GOT3 (cell line): ENCODE measurements around the gene MIPEP.
"Not testable (repeated sequence)": the region's sequence is repeated elsewhere in the genome, so short reads cannot be mapped to it uniquely, and the experiment has no call there.

Experiments used
- DNase-seq: peaks from one replicate; lab custom pipeline; 2025; ENCODE audit warnings: mixed read lengths; lab: John Stamatoyannopoulos, UW

MIPEP gene

DNA sequence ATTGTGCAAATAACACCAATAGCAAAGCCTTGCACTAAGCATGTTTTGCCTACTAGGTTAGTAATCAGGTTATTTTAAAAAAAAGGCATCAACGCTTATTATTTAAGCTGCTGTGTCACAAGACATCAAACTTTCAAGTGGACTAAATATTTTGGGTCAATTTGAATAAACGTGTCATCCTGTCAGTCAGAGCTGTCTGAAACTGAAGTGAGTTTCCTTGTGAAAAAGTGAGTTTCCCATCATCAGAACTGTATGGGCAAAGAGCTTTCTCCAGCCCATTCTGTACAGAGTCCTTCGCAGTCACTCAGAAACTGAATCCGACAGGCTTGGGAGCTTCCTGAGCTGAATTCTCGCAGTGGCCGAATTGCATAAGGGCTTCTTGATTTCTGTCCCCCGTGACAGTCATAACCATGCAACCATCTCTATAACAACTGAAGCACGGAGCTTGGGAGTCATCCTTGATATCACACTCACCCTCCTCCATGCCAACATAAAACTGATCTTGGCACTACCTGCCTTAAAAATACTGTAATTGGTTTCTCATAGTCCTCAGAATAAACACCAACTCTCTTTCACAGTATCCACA lies 139.8 kb downstream of the MIPEP start:
- no peak for DNase-seq

DNA sequence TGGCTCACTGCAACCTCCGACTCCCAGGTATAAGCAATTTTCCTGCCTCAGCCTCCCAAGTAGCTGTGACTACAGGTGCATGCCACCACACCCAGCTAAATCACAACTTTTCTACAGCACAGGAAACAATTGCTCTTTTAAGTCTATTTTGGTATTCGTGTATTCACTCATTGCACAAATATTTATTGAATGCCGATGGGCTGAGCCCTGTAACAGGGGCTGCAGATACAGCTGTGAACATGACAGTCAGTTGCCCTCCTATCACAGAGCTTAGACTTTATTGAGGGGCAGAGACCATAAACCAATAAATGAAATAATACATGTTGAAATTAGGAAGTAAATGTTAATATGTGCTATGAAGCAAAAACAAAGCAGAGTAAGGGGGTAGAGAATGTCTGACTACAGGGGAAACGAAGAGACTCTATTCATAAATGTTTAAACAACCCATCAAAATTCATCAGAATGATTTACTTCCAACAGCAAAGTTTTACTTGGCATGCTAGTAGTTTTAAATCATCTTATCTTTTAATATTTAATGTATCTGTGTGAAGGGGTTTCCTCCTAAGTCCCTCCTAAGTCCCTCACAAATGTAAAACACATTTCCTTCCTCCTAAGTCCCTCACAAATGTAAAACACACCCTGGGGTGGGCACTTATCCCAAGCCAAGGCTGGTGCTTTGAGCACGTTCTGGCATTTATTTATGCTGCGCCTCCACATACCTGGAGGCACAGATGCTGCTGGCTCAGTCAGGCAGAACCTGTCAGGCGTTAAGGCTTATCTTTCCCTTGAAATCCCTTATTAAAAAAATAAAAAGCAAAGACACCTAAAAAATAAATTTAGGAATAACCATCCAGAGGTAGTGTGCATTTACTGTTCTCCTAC lies 140.8 kb downstream of the MIPEP start:
- DNase-seq: no peak

DNA sequence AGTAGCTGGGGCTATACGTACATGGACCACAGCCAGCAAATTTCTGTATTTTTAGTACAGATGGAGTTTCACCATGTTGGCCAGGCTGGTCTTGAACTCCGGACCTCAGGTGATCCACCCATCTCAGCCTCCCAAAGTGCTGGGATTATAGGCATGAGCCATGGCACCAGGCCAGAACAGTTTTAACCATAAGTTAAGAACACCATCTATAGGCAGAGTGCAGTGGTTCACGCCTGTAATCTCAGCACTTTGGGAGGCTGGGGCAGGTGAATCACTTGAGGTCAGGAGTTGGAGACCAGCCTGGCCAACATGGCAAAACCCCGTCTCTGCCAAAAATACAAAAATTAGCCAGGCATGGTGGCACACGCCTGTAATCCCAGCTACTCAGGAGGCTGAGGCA lies 143.1 kb downstream of the MIPEP start:
- not testable (repeated sequence) for DNase-seq

DNA sequence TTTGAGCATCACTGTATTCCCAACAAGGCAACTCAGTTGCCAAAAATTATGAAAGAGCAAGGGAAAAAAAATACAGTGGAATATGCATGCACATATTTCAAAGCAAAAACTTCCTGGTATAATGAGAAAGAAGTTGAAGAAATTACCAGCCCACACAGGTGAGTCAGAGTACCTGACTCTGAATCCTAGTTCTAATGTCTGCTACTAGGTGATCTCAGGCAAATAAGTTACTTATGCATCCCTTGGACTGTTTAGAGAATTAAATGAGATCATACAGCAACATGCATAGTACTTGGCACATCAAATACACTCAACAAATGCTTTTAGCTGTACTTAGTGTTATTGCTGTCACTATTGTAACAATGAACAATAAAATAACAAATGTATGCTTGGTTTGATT lies 144.9 kb downstream of the MIPEP start:
- DNase-seq: no peak

DNA sequence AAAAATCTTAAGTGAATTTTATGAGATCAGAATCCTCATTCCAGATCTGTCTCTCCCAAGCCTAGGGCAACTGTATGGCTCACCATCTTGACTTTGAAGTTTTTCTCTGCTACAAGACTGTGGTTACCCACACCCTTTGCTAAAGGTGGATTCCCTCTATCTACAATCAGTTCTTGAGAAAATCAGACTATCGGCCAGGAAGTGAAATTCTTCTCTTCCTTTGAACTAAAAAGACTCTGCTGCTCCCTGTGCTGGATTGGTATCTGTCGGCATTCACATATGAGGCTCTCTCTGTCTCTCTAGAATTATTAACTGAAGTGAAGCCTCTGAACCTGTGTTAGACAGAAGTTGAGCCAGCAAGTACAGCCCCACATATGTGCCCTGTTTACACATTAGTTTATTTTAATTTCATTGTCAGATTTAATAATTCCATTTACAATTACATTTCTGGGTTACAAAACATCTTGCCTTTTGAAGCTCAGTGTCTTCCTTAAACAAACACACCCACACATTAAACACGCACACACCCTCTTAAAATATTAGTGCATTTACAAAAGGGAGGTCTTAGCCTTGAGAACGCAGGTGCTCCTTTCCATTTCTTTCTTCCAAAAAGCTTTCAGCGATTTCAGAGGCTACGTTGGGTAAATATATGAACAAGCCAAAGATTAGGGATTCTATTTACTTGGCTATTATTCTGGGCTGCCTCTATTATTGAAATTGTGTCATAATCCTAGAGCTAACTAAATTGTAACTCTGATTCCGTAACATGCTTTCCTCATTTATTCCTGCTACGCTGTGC lies 145.7 kb downstream of the MIPEP start:
- DNase-seq: no peak

DNA sequence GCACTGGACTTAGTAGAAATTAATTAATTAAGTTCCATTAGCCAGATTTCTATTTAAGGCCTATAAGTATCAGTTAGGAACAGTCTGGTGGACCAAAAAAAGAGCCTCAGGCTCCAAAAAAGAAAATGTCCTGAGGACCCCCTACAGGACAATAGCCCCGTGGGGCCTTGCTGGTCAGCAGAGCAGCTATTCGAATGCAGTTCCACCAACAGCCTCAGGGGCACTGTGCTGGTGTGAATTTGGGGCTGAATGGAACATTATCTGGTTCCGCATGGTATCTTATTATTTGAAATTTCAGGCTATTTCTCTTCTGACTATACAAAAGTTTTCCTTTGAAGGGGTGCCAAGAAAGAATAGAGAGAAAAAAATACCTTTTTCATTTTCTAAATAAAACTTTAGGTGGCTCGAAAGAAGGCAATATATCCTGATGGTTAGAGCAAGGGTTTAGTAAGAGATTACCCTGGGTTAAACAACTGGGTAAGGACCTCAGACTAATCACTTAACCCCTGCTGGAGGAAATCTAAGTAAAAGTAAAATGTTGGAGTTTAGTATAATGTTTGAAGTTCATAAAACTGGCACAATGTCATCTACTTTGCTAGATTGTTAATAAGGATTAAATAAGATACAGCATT lies 147.2 kb downstream of the MIPEP start:
- DNase-seq: no peak

DNA sequence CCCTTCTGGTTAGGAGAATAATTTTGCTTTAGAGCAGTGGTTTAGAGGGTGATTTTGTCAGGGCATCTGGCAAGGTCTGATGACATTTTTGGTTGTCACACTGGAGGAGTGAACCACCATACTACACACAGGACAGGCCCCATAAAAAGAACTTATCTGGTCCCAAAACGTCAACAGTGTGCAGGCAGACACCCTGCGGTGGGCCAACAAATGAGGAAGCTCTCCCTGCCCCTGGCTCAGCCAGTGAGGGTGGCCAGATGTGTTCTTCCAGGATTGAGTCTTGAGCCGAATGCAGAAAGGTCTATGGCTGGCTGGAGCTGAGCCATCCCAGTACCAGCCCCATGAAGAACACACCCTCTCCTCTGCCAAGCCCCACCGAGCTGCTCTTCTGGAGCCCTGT lies 149.2 kb downstream of the MIPEP start:
- no peak for DNase-seq

DNA sequence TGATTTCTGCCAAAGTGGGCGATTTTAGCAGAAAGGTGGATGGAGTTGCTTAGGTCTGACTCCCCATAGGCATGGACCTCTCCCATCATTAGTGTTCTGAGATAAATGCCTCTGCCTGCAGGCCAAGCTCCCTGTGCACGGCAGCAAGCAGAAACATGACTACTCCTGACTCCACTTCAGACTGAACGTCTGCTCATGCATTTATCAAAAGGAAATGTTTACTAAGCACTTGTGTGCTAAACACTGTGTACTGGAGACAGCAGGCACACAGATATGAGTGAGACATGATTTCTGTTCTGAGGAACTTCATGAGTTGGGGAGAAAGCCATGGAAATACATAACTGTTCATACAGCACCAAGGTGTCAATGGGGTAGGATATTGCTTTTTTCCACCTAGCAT lies 149.6 kb downstream of the MIPEP start:
- no peak for DNase-seq

DNA sequence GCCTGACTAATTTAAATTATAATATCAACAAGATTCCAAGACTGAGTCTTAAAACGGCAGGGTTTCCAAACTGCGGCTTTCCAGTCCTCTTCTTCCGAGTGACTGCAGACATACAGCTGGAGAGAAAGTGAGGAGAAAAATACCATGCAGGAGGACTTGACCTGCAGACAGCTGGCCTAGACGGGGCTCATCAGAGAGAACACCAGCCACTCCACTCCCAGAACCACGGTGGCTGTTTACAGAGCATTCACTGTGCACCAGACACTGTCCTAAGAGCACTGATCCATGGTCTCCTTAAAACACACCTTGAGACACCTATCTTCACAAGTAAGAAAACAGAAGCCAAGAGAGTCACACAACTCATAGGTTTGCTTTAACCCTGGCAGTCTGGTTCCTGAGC lies 152.7 kb downstream of the MIPEP start:
- DNase-seq: no peak

DNA sequence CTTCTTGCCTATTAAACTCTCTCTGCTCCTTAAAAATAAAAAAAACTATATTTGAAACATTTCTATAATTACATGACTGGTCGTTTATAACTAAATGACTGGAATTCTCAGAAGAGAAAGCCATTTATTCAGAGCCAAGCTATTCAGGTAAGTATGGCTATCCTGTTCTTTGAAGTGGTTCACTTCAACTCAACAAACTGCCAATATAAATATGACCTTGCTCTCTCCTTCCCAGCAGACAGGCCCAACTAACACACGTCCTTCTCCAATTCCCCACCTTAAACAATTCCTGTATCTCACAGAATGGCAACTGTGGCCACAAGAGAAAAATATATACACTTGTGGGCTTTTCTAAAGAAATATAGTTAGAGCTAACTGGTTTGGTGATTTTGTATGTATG lies 153.9 kb downstream of the MIPEP start:
- no peak for DNase-seq

DNA sequence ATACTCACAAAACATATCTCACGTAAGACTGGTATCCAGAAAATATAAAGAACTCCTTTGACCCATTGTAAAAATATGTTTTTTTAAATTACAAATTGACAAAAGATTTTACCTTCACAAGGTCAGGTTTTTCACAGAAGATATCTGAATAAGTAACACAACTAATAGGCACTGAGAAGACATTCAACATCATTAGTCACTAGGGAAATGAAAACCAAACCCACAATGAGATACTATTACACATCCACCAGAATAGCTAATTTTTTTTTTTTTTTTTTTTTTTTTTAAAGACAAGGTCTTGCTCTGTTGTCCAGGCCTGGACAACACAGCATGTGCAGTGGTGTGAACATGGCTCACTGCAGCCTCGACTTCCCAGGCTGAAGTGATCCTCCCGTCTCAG lies 157.5 kb downstream of the MIPEP start:
- no peak for DNase-seq

DNA sequence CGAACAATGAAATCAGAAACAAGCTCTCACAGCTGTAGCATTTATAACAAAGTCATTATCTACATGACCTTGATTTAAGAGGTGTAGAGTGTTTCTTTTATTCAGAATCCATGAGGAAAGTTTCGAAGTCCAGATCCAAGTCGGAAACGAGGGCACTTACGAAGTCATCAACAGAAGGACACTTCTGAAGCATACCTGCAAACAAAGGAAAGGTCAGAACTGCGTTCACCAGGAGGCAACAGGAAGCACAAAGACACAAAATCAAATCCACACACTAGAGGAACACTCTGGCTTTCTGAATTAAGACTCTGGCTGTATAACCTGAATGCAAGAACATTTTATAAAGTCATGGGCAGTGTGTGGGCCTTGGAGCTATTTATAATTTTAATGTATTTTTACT lies 158.9 kb downstream of the MIPEP start:
- no peak for DNase-seq

DNA sequence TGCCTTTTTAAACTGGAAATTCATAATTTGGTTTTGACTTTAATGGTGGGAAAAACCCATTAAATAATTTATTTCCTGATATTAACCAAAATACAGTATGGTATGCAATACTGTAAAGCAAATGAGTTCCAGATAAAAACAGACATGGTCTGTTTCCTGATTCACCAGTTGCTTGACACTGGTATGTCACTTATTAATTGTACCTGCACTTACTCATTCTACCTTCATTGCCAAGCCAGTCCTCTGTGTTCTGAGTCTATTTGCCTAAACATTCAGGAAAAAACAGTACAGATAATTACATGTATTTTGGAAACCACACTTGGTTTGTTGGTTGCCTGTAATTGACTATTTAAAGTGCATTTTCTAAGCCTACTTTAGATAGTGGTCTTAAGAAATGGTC lies 159.7 kb downstream of the MIPEP start:
- DNase-seq: no peak

DNA sequence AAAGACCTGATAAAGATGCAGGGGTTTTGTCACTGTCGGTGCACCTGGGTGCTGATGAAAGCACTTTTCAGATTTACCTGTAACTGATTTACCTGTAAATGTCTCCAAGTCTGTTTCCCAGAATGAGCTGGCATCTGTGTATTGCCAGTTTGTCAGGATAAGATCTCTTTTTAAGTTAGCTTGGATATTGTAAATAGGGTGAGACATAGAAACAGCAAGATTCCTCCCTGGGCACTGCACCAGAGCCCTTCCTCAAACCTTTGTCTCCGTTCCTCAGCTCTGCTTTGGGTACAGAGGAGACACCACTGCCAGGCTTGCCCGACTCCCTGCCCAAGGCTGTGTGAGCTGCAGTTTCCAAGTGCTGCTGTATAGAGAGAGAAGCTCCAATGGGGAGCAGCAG lies 160.4 kb downstream of the MIPEP start:
- no peak for DNase-seq

DNA sequence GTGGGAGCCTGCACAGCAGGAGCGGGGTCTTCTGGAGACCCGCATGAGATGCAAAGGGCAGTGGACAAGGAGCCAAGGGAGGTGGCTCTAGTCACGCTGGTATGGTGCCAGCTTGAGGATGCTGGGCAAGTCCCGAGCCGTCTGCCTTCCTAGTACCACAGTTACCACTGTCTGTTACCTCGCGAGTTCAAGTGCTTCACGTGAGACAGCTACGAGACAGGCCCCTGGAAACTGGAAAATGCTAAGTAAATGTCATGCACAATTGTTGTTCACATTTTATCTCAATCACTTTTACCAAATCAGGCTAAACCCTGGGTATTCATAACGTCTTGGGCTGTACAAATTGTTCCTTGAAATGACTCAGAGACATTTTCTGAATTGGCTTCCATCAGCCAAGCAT lies 163.3 kb downstream of the MIPEP start:
- DNase-seq: no peak

DNA sequence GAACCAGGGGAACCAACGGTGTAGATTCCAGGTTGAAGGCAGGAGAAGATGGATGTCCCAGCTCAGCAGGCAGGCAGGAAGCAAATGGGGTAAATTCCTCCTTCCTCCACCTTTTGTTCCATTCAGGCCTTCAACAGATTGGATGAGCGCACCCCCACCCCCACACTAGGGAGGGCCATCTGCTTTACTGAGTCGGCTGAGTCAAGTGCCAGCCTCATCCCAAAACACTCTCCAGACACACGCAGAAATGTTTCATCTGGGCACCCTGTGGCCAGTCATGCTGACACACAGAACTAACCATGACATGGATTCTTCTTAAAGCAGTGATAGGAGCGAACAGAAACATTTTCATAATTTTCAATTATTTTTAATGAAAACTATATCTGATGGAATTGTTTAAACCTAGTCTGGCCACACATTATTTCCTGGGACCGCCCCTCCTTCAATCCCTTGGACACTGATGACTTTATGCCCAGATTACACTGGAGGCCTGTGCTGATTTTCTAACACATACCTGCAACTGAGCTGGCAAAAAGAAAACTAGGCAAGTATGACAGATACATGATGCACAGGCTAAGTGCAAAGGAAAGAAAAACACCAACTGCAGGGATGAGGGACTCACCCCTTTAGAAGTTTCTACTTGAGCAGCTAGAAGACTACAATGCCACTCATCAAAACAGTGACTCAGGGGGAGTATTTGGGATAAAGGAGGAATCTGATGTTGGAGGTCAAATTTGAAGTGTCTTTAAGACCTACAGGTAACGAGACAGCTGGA lies 164.8 kb downstream of the MIPEP start:
- no peak for DNase-seq

DNA sequence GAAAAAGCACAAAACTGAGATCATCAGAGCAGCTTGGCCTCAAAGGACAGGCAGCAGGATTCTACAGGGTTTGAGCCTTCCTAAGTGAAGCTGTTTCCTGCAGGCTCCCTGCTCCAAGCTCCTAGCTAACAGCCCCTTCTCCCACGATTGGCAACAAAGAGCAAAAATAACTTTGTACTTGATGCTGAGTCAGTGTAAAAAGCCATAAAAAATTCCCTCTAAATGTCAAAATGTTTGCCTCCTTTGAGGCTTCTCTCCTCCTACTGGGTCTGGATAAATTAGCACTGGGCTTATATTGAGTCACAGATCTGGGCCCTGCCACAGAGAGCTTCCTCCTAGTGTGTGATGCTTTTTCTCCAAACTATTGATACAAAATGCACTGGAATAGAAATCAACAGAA lies 165.7 kb downstream of the MIPEP start:
- no peak for DNase-seq

DNA sequence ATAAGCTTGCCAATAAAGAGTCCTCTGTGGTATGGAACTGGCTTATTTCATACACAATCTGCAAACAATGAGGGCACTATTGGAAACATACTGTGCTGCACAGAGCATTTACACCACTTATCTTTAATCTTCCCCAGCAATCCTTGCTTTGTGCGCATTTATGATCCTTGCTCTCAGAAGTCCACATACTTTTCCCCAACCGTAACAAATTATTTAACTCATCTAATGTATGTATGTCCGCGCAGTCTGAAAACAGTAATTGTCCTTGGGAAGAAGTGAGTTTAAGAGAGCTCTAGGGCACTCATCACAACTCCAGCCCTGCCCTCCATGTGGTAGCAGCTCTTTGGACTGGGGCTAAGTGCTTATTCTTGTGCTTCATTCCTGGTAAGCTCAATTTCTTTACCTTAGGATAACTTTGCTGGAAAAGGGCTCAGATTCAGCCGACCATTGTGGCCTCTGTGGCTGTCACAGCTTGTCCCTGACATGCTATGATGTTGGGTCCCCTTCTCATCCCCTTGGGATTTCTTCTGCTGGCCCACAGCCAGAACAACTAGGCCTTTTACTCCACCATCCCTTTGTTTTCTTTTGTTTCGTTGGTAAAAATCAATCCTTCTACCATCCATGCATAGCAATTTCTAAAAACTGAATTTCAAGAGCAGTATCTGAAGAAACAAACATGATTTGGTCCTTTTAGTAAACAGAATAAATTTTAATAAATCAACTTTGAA lies 166.3 kb downstream of the MIPEP start:
- no peak for DNase-seq

DNA sequence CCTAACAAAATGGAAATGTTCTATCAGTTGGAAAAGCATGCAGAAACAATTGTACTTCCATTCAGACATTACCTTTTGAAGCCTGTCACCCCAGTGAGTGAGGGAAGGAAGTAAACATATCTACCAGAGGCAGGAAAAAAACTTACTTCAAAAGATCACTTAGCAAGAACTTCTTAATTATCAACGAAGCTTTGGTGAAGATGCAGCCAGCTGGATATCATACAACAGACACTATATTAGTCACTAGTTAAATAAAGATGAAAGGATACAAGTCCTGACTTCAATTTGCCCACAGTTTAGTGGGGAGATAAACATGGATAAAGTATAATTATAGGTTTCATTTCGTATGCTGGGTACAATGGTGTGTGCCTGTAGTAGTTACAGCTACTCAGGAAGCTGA lies 170.2 kb downstream of the MIPEP start:
- no peak for DNase-seq

DNA sequence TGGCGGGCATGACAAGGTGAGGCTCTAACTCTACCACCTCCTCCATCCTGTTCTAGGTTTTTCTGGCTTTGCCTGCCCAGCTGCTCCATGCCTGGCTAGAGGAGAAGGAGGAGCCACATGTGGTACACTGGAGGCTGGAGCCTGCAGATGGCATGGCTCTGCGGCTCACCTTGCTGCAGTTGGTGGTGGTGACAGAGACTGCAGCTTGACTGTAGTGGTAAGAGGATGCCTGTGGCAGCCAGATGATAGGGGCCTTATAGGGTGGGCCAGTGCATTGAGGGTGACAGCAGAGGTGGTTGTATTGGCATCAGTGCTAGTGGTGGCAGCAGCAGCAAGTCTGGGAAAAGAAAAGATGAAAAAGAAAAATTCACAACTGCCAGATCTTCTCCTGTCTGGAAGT lies 172.8 kb downstream of the MIPEP start:
- DNase-seq: no peak

DNA sequence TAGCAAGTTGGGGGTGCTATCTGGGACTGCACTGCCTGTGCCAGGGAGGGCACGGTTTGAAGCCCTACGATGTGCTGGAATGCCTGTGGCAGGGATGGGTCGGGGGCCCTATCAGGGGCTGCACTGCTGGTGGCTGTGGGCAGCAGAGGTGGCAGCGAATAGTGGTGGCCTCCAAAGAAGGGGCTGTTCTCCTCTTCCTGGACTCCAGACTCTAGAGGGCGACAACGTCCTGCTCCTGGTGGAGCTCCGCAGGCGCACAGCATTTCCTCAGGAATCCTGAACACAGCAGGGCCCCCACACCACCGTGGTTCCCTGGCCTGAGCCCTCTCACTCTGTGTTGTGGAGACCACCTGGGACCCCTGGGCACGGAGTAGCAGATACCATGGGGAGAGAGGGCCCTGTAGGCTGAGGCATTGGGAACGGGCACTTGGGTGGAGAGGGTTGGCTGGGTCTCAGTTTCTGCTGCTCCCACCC lies 173.4 kb downstream of the MIPEP start:
- no peak for DNase-seq
